Astrocyte (in vitro differentiated cells and primary cell): Measurements from ENCODE around the gene TTC22. TPM values are rescaled to one million over a fixed set of nuclear protein-coding genes. Genes with fewer than 3 reads are reported as not detected.
A peak's percentile ranks its signal among the peaks of the same experiment; 100 is the strongest.

Experiments
- DNase-seq: peaks from one replicate; pipeline ENCODE4 v3.0.0-alpha.2; 2010; ENCODE audit warnings: low read depth
- FAIRE-seq: peaks from 2 replicates; lab custom pipeline; 2011; peaks lifted over from hg19 to GRCh38; lab: Jason Lieb, UNC
- H2AFZ ChIP-seq: 2 replicates; pipeline ENCODE4 v1.6.0; 2012; ENCODE audit warnings: low read depth, low read length, inconsistent platforms
- H3K27ac ChIP-seq: 2 replicates; pipeline ENCODE4 v1.5.1; 2011; ENCODE audit warnings: low read depth, low read length, inconsistent platforms
- H3K27me3 ChIP-seq: 2 replicates; pipeline ENCODE4 v1.6.0; 2011; ENCODE audit warnings: low read length, inconsistent platforms; ENCODE audit not compliant: insufficient read depth
- H3K36me3 ChIP-seq: 2 replicates; pipeline ENCODE4 v1.5.1; 2011; ENCODE audit warnings: low read length, inconsistent platforms; ENCODE audit not compliant: insufficient read depth
- H3K4me1 ChIP-seq: 2 replicates; pipeline ENCODE4 v1.5.1; 2011; ENCODE audit warnings: low read length, inconsistent platforms; ENCODE audit not compliant: insufficient read depth
- H3K4me2 ChIP-seq: 2 replicates; pipeline ENCODE4 v1.6.0; 2012; ENCODE audit warnings: low read length, inconsistent platforms
- H3K4me3 ChIP-seq: 2 replicates; pipeline ENCODE4 v1.5.1; 2011; ENCODE audit warnings: low read depth, mild to moderate bottlenecking, low read length, inconsistent platforms; ENCODE audit not compliant: insufficient read depth
- H3K79me2 ChIP-seq: 2 replicates; pipeline ENCODE4 v1.6.0; 2012; ENCODE audit warnings: mild to moderate bottlenecking, low read length, inconsistent platforms; ENCODE audit not compliant: insufficient read depth
- H3K9ac ChIP-seq: 2 replicates; pipeline ENCODE4 v1.6.0; 2012; ENCODE audit warnings: mild to moderate bottlenecking, low read length, inconsistent platforms
- H3K9me3 ChIP-seq: 2 replicates; pipeline ENCODE4 v1.5.1; 2012; ENCODE audit warnings: low read depth, mild to moderate bottlenecking, low read length, inconsistent platforms; ENCODE audit not compliant: insufficient read depth
- H4K20me1 ChIP-seq: 2 replicates; pipeline ENCODE4 v1.6.0; 2012; ENCODE audit warnings: low read length, inconsistent platforms; ENCODE audit not compliant: insufficient read depth
- H3K27ac Mint-ChIP-seq: one replicate; pipeline ENCODE4 v1.8.0; 2021; ENCODE audit warnings: mild to moderate bottlenecking, mixed read lengths; ENCODE audit not compliant: unreplicated experiment
- H3K27me3 Mint-ChIP-seq: one replicate; pipeline ENCODE4 v1.8.0; 2021; ENCODE audit warnings: low read depth, mixed read lengths; ENCODE audit not compliant: unreplicated experiment
- H3K36me3 Mint-ChIP-seq: one replicate; pipeline ENCODE4 v1.8.0; 2021; ENCODE audit warnings: low read depth, mixed read lengths; ENCODE audit not compliant: unreplicated experiment
- H3K4me1 Mint-ChIP-seq: one replicate; pipeline ENCODE4 v1.8.0; 2021; ENCODE audit warnings: low read depth, mixed read lengths; ENCODE audit not compliant: unreplicated experiment
- H3K4me3 Mint-ChIP-seq: one replicate; pipeline ENCODE4 v1.8.0; 2021; ENCODE audit warnings: mild to moderate bottlenecking, moderate library complexity, mixed read lengths; ENCODE audit not compliant: unreplicated experiment
- H3K9me3 Mint-ChIP-seq: one replicate; pipeline ENCODE4 v1.8.0; 2021; ENCODE audit warnings: mild to moderate bottlenecking, mixed read lengths; ENCODE audit not compliant: unreplicated experiment
- EZH2 ChIP-seq: IDR thresholded peaks from 2 replicates; pipeline ENCODE4 v1.6.1; 2012; ENCODE audit warnings: mild to moderate bottlenecking, low read length, inconsistent platforms; ENCODE audit not compliant: insufficient read depth
- total RNA-seq: library from RNA; stranded (reverse); gene quantifications from 2 replicates; pipeline ENCODE4 v1.2.1, GENCODE V29; 2021
- TF ChIP-seq, protein P1 (sequence below): IDR thresholded peaks from 2 replicates; pipeline ENCODE4 v1.5.1; 2011; ENCODE audit warnings: low read depth, mild to moderate bottlenecking, inconsistent platforms, low read length, moderate library complexity; ENCODE audit not compliant: insufficient read depth

TTC22 gene
- total RNA-seq, 1 donor from 2014 or later = not detected

GRCh38 chr1:54764133-54764921 is 36.8 kb downstream of the TTC22 start, which contains the start of gene PARS2:
PARS2 (minus strand) TSS chr1:54764523; CDS start chr1:54759161, 5,362 bp downstream.
- peak within 1 kb of the TSS; percentile 84 for H3K27ac ChIP-seq
- peaks cover 18% of the 10 kb centered on the region for H3K79me2 ChIP-seq
- no peaks in the 10 kb centered on the region for H3K36me3 ChIP-seq
- peak within 1 kb of the TSS; percentile 90 for H2AFZ ChIP-seq
- DNase-seq (peak; percentile 99), FAIRE-seq (peak; percentile 92)
- TF ChIP-seq EZH2 = no peak
- TF ChIP-seq, protein P1, sequence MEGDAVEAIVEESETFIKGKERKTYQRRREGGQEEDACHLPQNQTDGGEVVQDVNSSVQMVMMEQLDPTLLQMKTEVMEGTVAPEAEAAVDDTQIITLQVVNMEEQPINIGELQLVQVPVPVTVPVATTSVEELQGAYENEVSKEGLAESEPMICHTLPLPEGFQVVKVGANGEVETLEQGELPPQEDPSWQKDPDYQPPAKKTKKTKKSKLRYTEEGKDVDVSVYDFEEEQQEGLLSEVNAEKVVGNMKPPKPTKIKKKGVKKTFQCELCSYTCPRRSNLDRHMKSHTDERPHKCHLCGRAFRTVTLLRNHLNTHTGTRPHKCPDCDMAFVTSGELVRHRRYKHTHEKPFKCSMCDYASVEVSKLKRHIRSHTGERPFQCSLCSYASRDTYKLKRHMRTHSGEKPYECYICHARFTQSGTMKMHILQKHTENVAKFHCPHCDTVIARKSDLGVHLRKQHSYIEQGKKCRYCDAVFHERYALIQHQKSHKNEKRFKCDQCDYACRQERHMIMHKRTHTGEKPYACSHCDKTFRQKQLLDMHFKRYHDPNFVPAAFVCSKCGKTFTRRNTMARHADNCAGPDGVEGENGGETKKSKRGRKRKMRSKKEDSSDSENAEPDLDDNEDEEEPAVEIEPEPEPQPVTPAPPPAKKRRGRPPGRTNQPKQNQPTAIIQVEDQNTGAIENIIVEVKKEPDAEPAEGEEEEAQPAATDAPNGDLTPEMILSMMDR = no peak
- Mint-ChIP-seq H3K4me3 (peak within 1 kb of the TSS; percentile 94), H3K4me1 (peaks cover 4% of the 10 kb centered on the region), H3K9me3 (no peaks in the 10 kb centered on the region), H3K27me3 (no peaks in the 10 kb centered on the region), H3K27ac (peak within 1 kb of the TSS; percentile 96), H3K36me3 (no peaks in the 10 kb centered on the region)
- peak within 1 kb of the TSS; percentile 94 for H3K4me2 ChIP-seq
- peak within 1 kb of the TSS; percentile 98 for H3K9ac ChIP-seq
- peaks cover 3% of the 10 kb centered on the region for H3K27me3 ChIP-seq
- no peaks in the 10 kb centered on the region for H3K9me3 ChIP-seq
- peak within 1 kb of the TSS; percentile 91 for H3K4me3 ChIP-seq
- H3K4me1 ChIP-seq = no peaks in the 10 kb centered on the region
- H4K20me1 ChIP-seq = no peaks in the 10 kb centered on the region

- Histone ChIP-seq H3K27me3 (peaks cover 3% of the 10 kb centered on the region), H3K79me2 (peaks cover 18% of the 10 kb centered on the region), H3K27ac (peak overlapping the region; percentile 84), H4K20me1 (no peaks in the 10 kb centered on the region), H3K9ac (peak overlapping the region; percentile 98), H3K36me3 (no peaks in the 10 kb centered on the region), H3K4me2 (peak overlapping the region; percentile 94), H2AFZ (peak overlapping the region; percentile 90), H3K4me3 (peak overlapping the region; percentile 91), H3K9me3 (no peaks in the 10 kb centered on the region), H3K4me1 (no peaks in the 10 kb centered on the region)
- TF ChIP-seq, protein P1 = no peak
- no peak for TF ChIP-seq EZH2
- FAIRE-seq (no peak), DNase-seq (no peak)
- Mint-ChIP-seq H3K27me3 (no peaks in the 10 kb centered on the region), H3K9me3 (no peaks in the 10 kb centered on the region), H3K4me3 (peak overlapping the region; percentile 94), H3K27ac (peak overlapping the region; percentile 96), H3K4me1 (peaks cover 4% of the 10 kb centered on the region), H3K36me3 (peaks cover 1% of the 10 kb centered on the region)
Observed at GRCh38 chr1:54763816-54764132, 37.3 kb downstream of the TTC22 start.
